IMR-90 (cell line): ENCODE measurements around the gene CES3. TPM values are rescaled to one million over a fixed set of nuclear protein-coding genes. Genes with fewer than 3 reads are reported as not detected.
A peak's percentile ranks its signal among the peaks of the same experiment; 100 is the strongest.

ENCODE experiments used
- ATAC-seq: fragments of 200-7000 bp; cut with Tn5 transposase; 2 replicates; pipeline ENCODE4 v1.9.1; 2020; ENCODE audit warnings: low read depth, mild to moderate bottlenecking, moderate library complexity
- BruUV-seq: library from RNA; stranded (reverse); fragments of 400-500 nt; replicated peaks from 2 replicates; lab custom pipeline; 2021; lab: Mats Ljungman, UMichigan
- CTCF ChIA-PET: fragments of 300-600 bp; formaldehyde crosslinking; extraction: SDS; loops from one replicate; lab custom pipeline; 2021; ENCODE audit warnings: antibody characterized with exemption; lab: Yijun Ruan, JAX
- POLR2A ChIA-PET: fragments of 300-600 bp; sonication (Branson Sonifier 250); formaldehyde crosslinking; loops from one replicate; lab custom pipeline; 2022; ENCODE audit warnings: antibody characterized with exemption; ENCODE audit not compliant: unreplicated experiment; lab: Charles Lee
- DNase-seq: peaks from one replicate; pipeline ENCODE4 v3.0.0; 2013
- H2AFZ ChIP-seq: replicated peaks from 2 replicates; pipeline ENCODE3; 2013; ENCODE audit warnings: low read length, mild to moderate bottlenecking; ENCODE audit not compliant: poor library complexity
- H2AK5ac ChIP-seq: 2 replicates; pipeline ENCODE4 v1.6.1; 2013; ENCODE audit warnings: low read depth, low read length, inconsistent platforms
- H2AK9ac ChIP-seq: replicated peaks from 2 replicates; pipeline ENCODE3; 2013; ENCODE audit warnings: mild to moderate bottlenecking, low read depth, low read length, moderate library complexity; ENCODE audit not compliant: poor library complexity
- H2BK120ac ChIP-seq: 2 replicates; pipeline ENCODE4 v1.6.1; 2013; ENCODE audit warnings: low read depth, low read length, inconsistent platforms
- H2BK15ac ChIP-seq: 3 replicates; pipeline ENCODE4 v1.6.1; 2013; ENCODE audit warnings: low read depth, low read length, inconsistent platforms
- H2BK20ac ChIP-seq: 2 replicates; pipeline ENCODE4 v1.6.1; 2013; ENCODE audit warnings: low read depth, mild to moderate bottlenecking, inconsistent platforms, low read length, moderate library complexity
- H2BK5ac ChIP-seq: 2 replicates; pipeline ENCODE4 v1.6.1; 2013; ENCODE audit warnings: mild to moderate bottlenecking, low read depth, low read length, inconsistent platforms; ENCODE audit not compliant: poor library complexity, severe bottlenecking
- H3K14ac ChIP-seq: replicated peaks from 2 replicates; pipeline ENCODE4 v1.6.1; 2013; ENCODE audit warnings: low read depth, low read length, inconsistent platforms
- H3K18ac ChIP-seq: 2 replicates; pipeline ENCODE4 v1.6.1; 2013; ENCODE audit warnings: low read depth, low read length, control low read depth
- H3K23ac ChIP-seq: 2 replicates; pipeline ENCODE4 v1.6.1; 2013; ENCODE audit warnings: low read depth, low read length, inconsistent platforms
- H3K27ac ChIP-seq: 2 replicates; pipeline ENCODE4 v1.5.1; 2013; ENCODE audit warnings: mild to moderate bottlenecking, control low read depth, low read length; ENCODE audit not compliant: insufficient read depth
- H3K27me3 ChIP-seq: 2 replicates; pipeline ENCODE4 v1.6.1; 2013; ENCODE audit warnings: low read length; ENCODE audit not compliant: control insufficient read depth, insufficient read depth
- H3K36me3 ChIP-seq: 2 replicates; pipeline ENCODE4 v1.6.1; 2013; ENCODE audit warnings: low read length, mixed read lengths; ENCODE audit not compliant: control insufficient read depth, insufficient read depth
- H3K4ac ChIP-seq: 2 replicates; pipeline ENCODE4 v1.6.1; 2013; ENCODE audit warnings: low read depth, low read length, inconsistent platforms
- H3K4me1 ChIP-seq: 2 replicates; pipeline ENCODE4 v1.6.1; 2013; ENCODE audit warnings: low read length, mixed read lengths; ENCODE audit not compliant: control insufficient read depth, insufficient read depth
- H3K4me2 ChIP-seq: 2 replicates; pipeline ENCODE4 v1.6.1; 2013; ENCODE audit warnings: low read depth, mild to moderate bottlenecking, control low read depth, low read length, moderate library complexity
- H3K4me3 ChIP-seq: 2 replicates; pipeline ENCODE4 v1.5.1; 2013; ENCODE audit warnings: low read depth, mild to moderate bottlenecking, control low read depth, low read length, moderate library complexity; ENCODE audit not compliant: insufficient read depth
- H3K56ac ChIP-seq: 2 replicates; pipeline ENCODE4 v1.6.1; 2013; ENCODE audit warnings: low read length, inconsistent platforms; ENCODE audit not compliant: insufficient read depth; ENCODE audit errors: extremely low read depth
- H3K79me1 ChIP-seq, 2 experiments: 2 replicates each; pipeline ENCODE4 v1.6.1; 2013; ENCODE audit warnings: low read length in 2 of 2, inconsistent platforms in 1 of 2, low read depth in 1 of 2
- H3K9ac ChIP-seq: 2 replicates; pipeline ENCODE4 v1.6.1; 2013; ENCODE audit warnings: low read depth, low read length, control low read depth
- H3K9me1 ChIP-seq: 2 replicates; pipeline ENCODE4 v1.6.1; 2013; ENCODE audit warnings: low read length, inconsistent platforms; ENCODE audit not compliant: insufficient read depth
- H3K9me3 ChIP-seq: 2 replicates; pipeline ENCODE4 v1.6.1; 2013; ENCODE audit warnings: low read length; ENCODE audit not compliant: control insufficient read depth, insufficient read depth
- H4K20me1 ChIP-seq: 2 replicates; pipeline ENCODE4 v1.6.1; 2013; ENCODE audit warnings: low read length, inconsistent platforms; ENCODE audit not compliant: insufficient read depth
- H4K5ac ChIP-seq: 2 replicates; pipeline ENCODE4 v1.6.1; 2013; ENCODE audit warnings: mild to moderate bottlenecking, low read depth, low read length, control low read depth
- H4K8ac ChIP-seq, 2 experiments: 2 replicates each; pipeline ENCODE4 v1.6.1; 2013; ENCODE audit warnings: low read depth in 2 of 2, low read length in 2 of 2, control low read depth in 1 of 2, inconsistent platforms in 1 of 2
- H4K91ac ChIP-seq: 2 replicates; pipeline ENCODE4 v1.6.1; 2013; ENCODE audit warnings: low read depth, low read length, inconsistent platforms; ENCODE audit not compliant: insufficient read depth
- BHLHE40 ChIP-seq: fragments of 150-350 bp; IDR thresholded peaks from 2 replicates; pipeline ENCODE4 v1.6.1; 2016; ENCODE audit warnings: mild to moderate bottlenecking, low read depth, low read length
- CEBPB ChIP-seq: IDR thresholded peaks from 2 replicates; pipeline ENCODE4 v1.6.1; 2012; ENCODE audit warnings: low read depth, low read length, improper control_type of control experiment
- CHD1 ChIP-seq: IDR thresholded peaks from 2 replicates; pipeline ENCODE4 v1.6.1; 2012; ENCODE audit warnings: low read depth, low read length, improper control_type of control experiment
- FOS ChIP-seq: fragments of 150-350 bp; IDR thresholded peaks from 2 replicates; pipeline ENCODE4 v1.6.1; 2016; ENCODE audit warnings: low read depth, low read length
- MAFK ChIP-seq: IDR thresholded peaks from 2 replicates; pipeline ENCODE4 v1.6.1; 2012; ENCODE audit warnings: low read depth, low read length, improper control_type of control experiment
- MAZ ChIP-seq: IDR thresholded peaks from 2 replicates; pipeline ENCODE4 v1.6.1; 2012; ENCODE audit warnings: low read depth, mild to moderate bottlenecking, low read length, improper control_type of control experiment, moderate library complexity, borderline replicate concordance
- MXI1 ChIP-seq: IDR thresholded peaks from 2 replicates; pipeline ENCODE4 v1.6.1; 2012; ENCODE audit warnings: low read depth, mild to moderate bottlenecking, low read length, moderate library complexity, borderline replicate concordance
- NFE2L2 ChIP-seq: fragments of 150-350 bp; IDR thresholded peaks from 2 replicates; pipeline ENCODE4 v1.6.1; 2016; ENCODE audit warnings: low read depth, mild to moderate bottlenecking, low read length
- POLR2A ChIP-seq: IDR thresholded peaks from 2 replicates; pipeline ENCODE4 v1.6.1; 2012; ENCODE audit warnings: mild to moderate bottlenecking, low read depth, low read length
- RCOR1 ChIP-seq: IDR thresholded peaks from 2 replicates; pipeline ENCODE4 v1.6.1; 2012; ENCODE audit warnings: mild to moderate bottlenecking, low read length, improper control_type of control experiment; ENCODE audit not compliant: insufficient replicate concordance
- RFX5 ChIP-seq: IDR thresholded peaks from 2 replicates; pipeline ENCODE4 v1.8.0; 2012; ENCODE audit warnings: low read depth, mild to moderate bottlenecking, low read length, moderate library complexity
- WGBS, 2 experiments: methylation state at CpG; one replicate each; pipeline versions ENCODE4 v1.1.5 to v1.1.7; 2013; ENCODE audit warnings: missing lambda C conversion rate in 2 of 2; ENCODE audit not compliant: insufficient read length in 1 of 2; ENCODE audit errors: extremely low coverage in 2 of 2; 5-methylcytosine and 5-hydroxymethylcytosine counted together
- dilution Hi-C: fragments of 300-500 bp; cut with HindIII; formaldehyde crosslinking; loops from one replicate; pipeline ENCODE4 v1.14.3; 2018; ENCODE audit warnings: low sequenced_read_pairs; ENCODE audit not compliant: unreplicated experiment
- in situ Hi-C: fragments of 300-500 bp; cut with MboI; formaldehyde crosslinking; loops from 3 replicates; pipeline ENCODE4 v1.14.3; 2019; ENCODE audit warnings: low sequenced_read_pairs, inconsistent platforms, mixed read lengths
- intact Hi-C: fragments of 100-400 bp; cut with micrococcal nuclease; formaldehyde crosslinking; loops from 2 replicates; pipeline ENCODE4 v1.10.0; 2022
- polyA plus RNA-seq, 3 experiments: library from polyadenylated mRNA; depleted of rRNA; stranded (reverse); fragments of >200 nt; gene quantifications; 2 replicates each; pipeline ENCODE4 v1.2.3, GENCODE V29; 2012; ENCODE audit warnings: low replicate concordance in 1 of 3
- total RNA-seq: library from RNA; depleted of rRNA; stranded (reverse); fragments of >200 nt; gene quantifications from 2 replicates; pipeline ENCODE4 v1.2.3, GENCODE V29; 2012
- TF ChIP-seq, protein P1 (sequence below): fragments of 150-350 bp; IDR thresholded peaks from 2 replicates; pipeline ENCODE4 v1.6.1; 2017; ENCODE audit warnings: mild to moderate bottlenecking, antibody characterized with exemption, low read length, low read depth
- TF ChIP-seq, protein P2 (sequence below): fragments of 150-350 bp; IDR thresholded peaks from 2 replicates; pipeline ENCODE4 v1.6.1; 2016; ENCODE audit warnings: low read depth, mild to moderate bottlenecking, low read length, moderate library complexity, borderline replicate concordance
- TF ChIP-seq, protein P3 (sequence below): conservative IDR thresholded peaks from 2 replicates; pipeline ENCODE4 v1.5.1; 2012; ENCODE audit warnings: mild to moderate bottlenecking, low read depth, low read length, improper control_type of control experiment

CES3 gene
- total and polyA plus RNA-seq, 2 of the 4 experiments (the other 2 are of a cell fraction) = 0.03 TPM; not detected in 1

DNA sequence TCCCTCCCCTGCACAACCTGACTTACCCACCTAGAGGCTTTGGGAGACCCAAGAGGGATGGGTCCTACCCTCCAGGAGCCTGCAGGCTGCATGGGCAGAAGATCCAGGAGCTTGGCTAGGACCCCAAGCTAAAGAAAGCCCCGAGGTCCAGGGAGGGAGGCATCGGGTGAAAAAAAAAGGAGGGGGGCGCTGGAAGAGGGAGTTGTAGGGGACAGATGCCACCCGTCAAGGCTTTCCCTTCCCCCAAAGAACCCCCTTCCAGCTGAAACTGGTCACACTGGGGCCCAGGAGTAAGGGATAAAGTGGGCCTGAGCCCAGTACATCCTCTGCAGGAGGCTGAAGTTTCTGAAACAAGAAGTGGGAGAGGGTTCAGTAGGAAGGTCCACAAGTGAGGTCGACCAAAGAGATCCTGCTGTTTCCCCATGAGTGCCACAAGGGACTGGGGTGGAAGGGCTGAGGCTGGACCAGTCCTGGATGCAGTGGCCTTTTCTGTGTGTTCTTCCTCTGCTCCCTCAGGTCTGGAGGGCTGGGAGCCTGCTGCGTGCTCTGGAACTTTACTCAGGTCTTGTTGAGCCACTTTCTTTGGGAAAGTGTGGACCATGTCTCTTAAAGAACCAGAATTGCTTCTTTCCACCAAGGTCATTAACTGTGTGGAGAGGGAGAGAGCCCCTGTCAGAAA, 53.7 kb downstream of the CES3 start:
- Histone ChIP-seq H4K5ac (peak overlapping the region; percentile 43; the same call in 1 of the 2 replicates), H3K18ac (no peak overlapping the region), H3K9ac (no peak overlapping the region; the same call in 1 of the 2 replicates), H3K27me3 (peaks cover 2% of the 10 kb centered on the region; the same call in 1 of the 2 replicates), H3K79me1 (no peaks in the 10 kb centered on the region), H3K4me3 (no peak overlapping the region), H3K4me1 (peaks cover 4% of the 10 kb centered on the region; the same call in 1 of the 2 replicates), H3K36me3 (no peaks in the 10 kb centered on the region), H4K8ac (peak overlapping the region; percentile 25 to 36; a peak in 1 of 4 replicates), H3K4ac (peak overlapping the region; percentile 55; the same call in 1 of the 2 replicates), H2BK120ac (no peak overlapping the region), H3K4me2 (peak overlapping the region; percentile 41; the same call in 1 of the 2 replicates), H3K9me3 (no peaks in the 10 kb centered on the region), H3K9me1 (no peaks in the 10 kb centered on the region), H2BK5ac (no peak overlapping the region), H2AK5ac (peak overlapping the region; percentile 49; the same call in 1 of the 2 replicates), H2BK20ac (no peak overlapping the region), H2BK15ac (no peak overlapping the region), H3K56ac (no peak overlapping the region), H3K27ac (no peak overlapping the region; the same call in 1 of the 2 replicates), H3K23ac (no peak overlapping the region), H4K91ac (peak overlapping the region; percentile 43; the same call in 1 of the 2 replicates), H3K14ac (no peak overlapping the region), H2AK9ac (peak overlapping the region; percentile 13), H4K20me1 (no peaks in the 10 kb centered on the region), H2AFZ (peak overlapping the region; percentile 91)
- CTCF ChIA-PET = interaction anchor here (0.6 to 2.5 kb wide), 2 partner anchors 24 to 141 kb away, joined by 3 to 9 read pairs; no protein-coding TSS in a partner anchor
- POLR2A ChIA-PET = no interaction called here
- in situ Hi-C loops (no loop called here), intact Hi-C loops (loop anchor here (10.0 kb wide), 1 partner anchor 170 kb away; the partner anchor contains the start of gene MATCAP1), dilution Hi-C loops (no loop called here)
- ATAC-seq (no peak), DNase-seq (no peak)
- WGBS, 2 experiments = no CpG with 5 or more reads among the region's 6 CpGs
- BruUV-seq = no TSS peak
- no peak for TF ChIP-seq MXI1
- TF ChIP-seq FOS = no peak
- TF ChIP-seq BHLHE40 = no peak
- TF ChIP-seq, protein P1, sequence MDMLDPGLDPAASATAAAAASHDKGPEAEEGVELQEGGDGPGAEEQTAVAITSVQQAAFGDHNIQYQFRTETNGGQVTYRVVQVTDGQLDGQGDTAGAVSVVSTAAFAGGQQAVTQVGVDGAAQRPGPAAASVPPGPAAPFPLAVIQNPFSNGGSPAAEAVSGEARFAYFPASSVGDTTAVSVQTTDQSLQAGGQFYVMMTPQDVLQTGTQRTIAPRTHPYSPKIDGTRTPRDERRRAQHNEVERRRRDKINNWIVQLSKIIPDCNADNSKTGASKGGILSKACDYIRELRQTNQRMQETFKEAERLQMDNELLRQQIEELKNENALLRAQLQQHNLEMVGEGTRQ = no peak
- TF ChIP-seq NFE2L2 = no peak
- TF ChIP-seq MAFK = no peak
- TF ChIP-seq, protein P2, sequence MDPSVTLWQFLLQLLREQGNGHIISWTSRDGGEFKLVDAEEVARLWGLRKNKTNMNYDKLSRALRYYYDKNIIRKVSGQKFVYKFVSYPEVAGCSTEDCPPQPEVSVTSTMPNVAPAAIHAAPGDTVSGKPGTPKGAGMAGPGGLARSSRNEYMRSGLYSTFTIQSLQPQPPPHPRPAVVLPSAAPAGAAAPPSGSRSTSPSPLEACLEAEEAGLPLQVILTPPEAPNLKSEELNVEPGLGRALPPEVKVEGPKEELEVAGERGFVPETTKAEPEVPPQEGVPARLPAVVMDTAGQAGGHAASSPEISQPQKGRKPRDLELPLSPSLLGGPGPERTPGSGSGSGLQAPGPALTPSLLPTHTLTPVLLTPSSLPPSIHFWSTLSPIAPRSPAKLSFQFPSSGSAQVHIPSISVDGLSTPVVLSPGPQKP = no peak
- TF ChIP-seq RFX5 = no peak
- TF ChIP-seq CHD1 = no peak
- no peak for TF ChIP-seq CEBPB
- TF ChIP-seq RCOR1 = no peak
- TF ChIP-seq POLR2A = no peak
- TF ChIP-seq, protein P3, sequence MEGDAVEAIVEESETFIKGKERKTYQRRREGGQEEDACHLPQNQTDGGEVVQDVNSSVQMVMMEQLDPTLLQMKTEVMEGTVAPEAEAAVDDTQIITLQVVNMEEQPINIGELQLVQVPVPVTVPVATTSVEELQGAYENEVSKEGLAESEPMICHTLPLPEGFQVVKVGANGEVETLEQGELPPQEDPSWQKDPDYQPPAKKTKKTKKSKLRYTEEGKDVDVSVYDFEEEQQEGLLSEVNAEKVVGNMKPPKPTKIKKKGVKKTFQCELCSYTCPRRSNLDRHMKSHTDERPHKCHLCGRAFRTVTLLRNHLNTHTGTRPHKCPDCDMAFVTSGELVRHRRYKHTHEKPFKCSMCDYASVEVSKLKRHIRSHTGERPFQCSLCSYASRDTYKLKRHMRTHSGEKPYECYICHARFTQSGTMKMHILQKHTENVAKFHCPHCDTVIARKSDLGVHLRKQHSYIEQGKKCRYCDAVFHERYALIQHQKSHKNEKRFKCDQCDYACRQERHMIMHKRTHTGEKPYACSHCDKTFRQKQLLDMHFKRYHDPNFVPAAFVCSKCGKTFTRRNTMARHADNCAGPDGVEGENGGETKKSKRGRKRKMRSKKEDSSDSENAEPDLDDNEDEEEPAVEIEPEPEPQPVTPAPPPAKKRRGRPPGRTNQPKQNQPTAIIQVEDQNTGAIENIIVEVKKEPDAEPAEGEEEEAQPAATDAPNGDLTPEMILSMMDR = no peak
- no peak for TF ChIP-seq MAZ
